ENCODE data around the gene KAT8.

The KAT8 gene

GRCh38 chr16:31080756-31081419 lies 36.6 kb upstream of the KAT8 start:
- H3K36me3 Mint-ChIP-seq (ENCODE audit: low read depth): peaks cover 23% of the 10 kb centered on the region
- H3K9me3 Mint-ChIP-seq: no peaks in the 10 kb centered on the region
- H3K4me3 Mint-ChIP-seq: no peak overlapping the region
- H3K27ac Mint-ChIP-seq: peak overlapping the region; percentile 6
- peaks cover 6% of the 10 kb centered on the region for H3K4me1 Mint-ChIP-seq (ENCODE audit: low read depth)
- H3K27me3 Mint-ChIP-seq (ENCODE audit: low read depth): no peaks in the 10 kb centered on the region

GRCh38 chr16:31081428-31082351 lies 35.8 kb upstream of the KAT8 start:
- no peaks in the 10 kb centered on the region for H3K27me3 Mint-ChIP-seq (ENCODE audit: low read depth)
- peaks cover 6% of the 10 kb centered on the region for H3K4me1 Mint-ChIP-seq (ENCODE audit: low read depth)
- no peaks in the 10 kb centered on the region for H3K9me3 Mint-ChIP-seq
- H3K4me3 Mint-ChIP-seq: no peak overlapping the region
- H3K27ac Mint-ChIP-seq: peak overlapping the region; percentile 81
- H3K36me3 Mint-ChIP-seq (ENCODE audit: low read depth): peaks cover 23% of the 10 kb centered on the region

GRCh38 chr16:31082368-31083045 lies 35.0 kb upstream of the KAT8 start:
- H3K27me3 Mint-ChIP-seq (ENCODE audit: low read depth): no peaks in the 10 kb centered on the region
- H3K9me3 Mint-ChIP-seq: no peaks in the 10 kb centered on the region
- H3K36me3 Mint-ChIP-seq (ENCODE audit: low read depth): peaks cover 23% of the 10 kb centered on the region
- peak overlapping the region; percentile 81 for H3K27ac Mint-ChIP-seq
- H3K4me1 Mint-ChIP-seq (ENCODE audit: low read depth): peaks cover 6% of the 10 kb centered on the region
- H3K4me3 Mint-ChIP-seq: no peak overlapping the region

GRCh38 chr16:31083081-31083480 lies 34.4 kb upstream of the KAT8 start:
- H3K9me3 Mint-ChIP-seq: no peaks in the 10 kb centered on the region
- no peak overlapping the region for H3K4me3 Mint-ChIP-seq
- no peaks in the 10 kb centered on the region for H3K27me3 Mint-ChIP-seq (ENCODE audit: low read depth)
- peaks cover 6% of the 10 kb centered on the region for H3K4me1 Mint-ChIP-seq (ENCODE audit: low read depth)
- H3K36me3 Mint-ChIP-seq (ENCODE audit: low read depth): peaks cover 20% of the 10 kb centered on the region
- H3K27ac Mint-ChIP-seq: no peak overlapping the region

- Mint-ChIP-seq H3K36me3 (ENCODE audit: low read depth) (peaks cover 17% of the 10 kb centered on the region), H3K4me3 (no peak overlapping the region), H3K9me3 (no peaks in the 10 kb centered on the region), H3K27me3 (ENCODE audit: low read depth) (no peaks in the 10 kb centered on the region), H3K27ac (no peak overlapping the region), H3K4me1 (ENCODE audit: low read depth) (peaks cover 6% of the 10 kb centered on the region)
These were observed 33.9 kb upstream of the KAT8 start for GRCh38 chr16:31083556-31083955.

- no peak overlapping the region for H3K27ac Mint-ChIP-seq
- H3K4me3 Mint-ChIP-seq: no peak overlapping the region
- H3K4me1 Mint-ChIP-seq (ENCODE audit: low read depth): peaks cover 6% of the 10 kb centered on the region
- no peaks in the 10 kb centered on the region for H3K9me3 Mint-ChIP-seq
- H3K27me3 Mint-ChIP-seq (ENCODE audit: low read depth): no peaks in the 10 kb centered on the region
- peaks cover 14% of the 10 kb centered on the region for H3K36me3 Mint-ChIP-seq (ENCODE audit: low read depth)
These were observed 33.5 kb upstream of the KAT8 start for GRCh38 chr16:31083981-31084380.

GRCh38 chr16:31084584-31085302 lies 32.7 kb upstream of the KAT8 start:
- H3K4me3 Mint-ChIP-seq: no peak overlapping the region
- H3K4me1 Mint-ChIP-seq (ENCODE audit: low read depth): peaks cover 4% of the 10 kb centered on the region
- H3K36me3 Mint-ChIP-seq (ENCODE audit: low read depth): peaks cover 15% of the 10 kb centered on the region
- no peaks in the 10 kb centered on the region for H3K9me3 Mint-ChIP-seq
- H3K27ac Mint-ChIP-seq: no peak overlapping the region
- no peaks in the 10 kb centered on the region for H3K27me3 Mint-ChIP-seq (ENCODE audit: low read depth)

- H3K36me3 Mint-ChIP-seq (ENCODE audit: low read depth): peaks cover 13% of the 10 kb centered on the region
- H3K27ac Mint-ChIP-seq: no peak overlapping the region
These were observed 32.1 kb upstream of the KAT8 start for GRCh38 chr16:31085411-31085810.

GRCh38 chr16:31085873-31086628 lies 31.4 kb upstream of the KAT8 start:
- Mint-ChIP-seq H3K9me3 (no peaks in the 10 kb centered on the region), H3K27ac (no peak overlapping the region), H3K4me3 (no peak overlapping the region)

More at GRCh38 chr16:31085411-31085810, 32.1 kb upstream of the KAT8 start:
- peaks cover 4% of the 10 kb centered on the region for H3K4me1 Mint-ChIP-seq (ENCODE audit: low read depth)
- H3K4me3 Mint-ChIP-seq: no peak overlapping the region
- H3K9me3 Mint-ChIP-seq: no peaks in the 10 kb centered on the region
- H3K27me3 Mint-ChIP-seq (ENCODE audit: low read depth): no peaks in the 10 kb centered on the region

GRCh38 chr16:31086629-31086906 lies 30.9 kb upstream of the KAT8 start:
- H3K9me3 Mint-ChIP-seq: no peaks in the 10 kb centered on the region
- no peaks in the 10 kb centered on the region for H3K27me3 Mint-ChIP-seq (ENCODE audit: low read depth)
- H3K36me3 Mint-ChIP-seq (ENCODE audit: low read depth): peaks cover 13% of the 10 kb centered on the region
- no peak overlapping the region for H3K4me3 Mint-ChIP-seq
- no peak overlapping the region for H3K27ac Mint-ChIP-seq
- H3K4me1 Mint-ChIP-seq (ENCODE audit: low read depth): peaks cover 2% of the 10 kb centered on the region

More at GRCh38 chr16:31085873-31086628, 31.4 kb upstream of the KAT8 start:
- H3K27me3 Mint-ChIP-seq (ENCODE audit: low read depth): no peaks in the 10 kb centered on the region
- H3K36me3 Mint-ChIP-seq (ENCODE audit: low read depth): peaks cover 13% of the 10 kb centered on the region
- H3K4me1 Mint-ChIP-seq (ENCODE audit: low read depth): peaks cover 2% of the 10 kb centered on the region

- Mint-ChIP-seq H3K4me3 (no peak overlapping the region), H3K4me1 (ENCODE audit: low read depth) (peaks cover under 1% of the 10 kb centered on the region), H3K36me3 (ENCODE audit: low read depth) (peaks cover 11% of the 10 kb centered on the region), H3K27ac (no peak overlapping the region), H3K9me3 (no peaks in the 10 kb centered on the region), H3K27me3 (ENCODE audit: low read depth) (no peaks in the 10 kb centered on the region)
These were observed 30.0 kb upstream of the KAT8 start for GRCh38 chr16:31087481-31087880.

GRCh38 chr16:31087971-31088370 lies 29.5 kb upstream of the KAT8 start:
- H3K4me3 Mint-ChIP-seq: no peak overlapping the region
- H3K4me1 Mint-ChIP-seq (ENCODE audit: low read depth): peaks cover 4% of the 10 kb centered on the region
- no peaks in the 10 kb centered on the region for H3K9me3 Mint-ChIP-seq
- H3K27me3 Mint-ChIP-seq (ENCODE audit: low read depth): no peaks in the 10 kb centered on the region
- H3K36me3 Mint-ChIP-seq (ENCODE audit: low read depth): peaks cover 12% of the 10 kb centered on the region
- no peak overlapping the region for H3K27ac Mint-ChIP-seq

GRCh38 chr16:31088459-31089183 lies 28.8 kb upstream of the KAT8 start, which contains the start of gene PRSS53:
PRSS53 (minus strand) TSS chr16:31088943; CDS start chr16:31088809, 134 bp downstream.
- peaks cover 12% of the 10 kb centered on the region for H3K36me3 Mint-ChIP-seq (ENCODE audit: low read depth)
- no peaks in the 10 kb centered on the region for H3K9me3 Mint-ChIP-seq
- no peaks in the 10 kb centered on the region for H3K27me3 Mint-ChIP-seq (ENCODE audit: low read depth)
- no peak within 1 kb of the TSS for H3K4me3 Mint-ChIP-seq
- H3K4me1 Mint-ChIP-seq (ENCODE audit: low read depth): peaks cover 5% of the 10 kb centered on the region
- H3K27ac Mint-ChIP-seq: no peak within 1 kb of the TSS
